HG03025 (cell line): Measurements from ENCODE around the gene SPTAN1.
A peak's percentile ranks its signal among the peaks of the same experiment; 100 is the strongest.
"Not testable (repeated sequence)": the region's sequence is repeated elsewhere in the genome, so short reads cannot be mapped to it uniquely, and the experiment has no call there.

Source experiments
- ATAC-seq: cut with Tn5 transposase; IDR thresholded peaks from one replicate; pipeline ENCODE4 v1.9.1; 2021; ENCODE audit warnings: mild to moderate bottlenecking, moderate library complexity; ENCODE audit not compliant: unreplicated experiment, low FRiP score

The SPTAN1 gene

GRCh38 chr9:128656416-128657343, 104.3 kb downstream of the SPTAN1 start, which contains the start of gene DYNC2I2:
Gene DYNC2I2, minus strand, starts transcription at chr9:128656847. Its CDS starts 121 bp downstream, at chr9:128656726.
- peak; percentile 68 for ATAC-seq

- ATAC-seq = no peak
These were observed 104.9 kb downstream of the SPTAN1 start for GRCh38 chr9:128657344-128657704.

GRCh38 chr9:128657796-128658195, 105.4 kb downstream of the SPTAN1 start:
- no peak for ATAC-seq

GRCh38 chr9:128666481-128666941, 114.1 kb downstream of the SPTAN1 start:
- not testable (repeated sequence) for ATAC-seq

- ATAC-seq = no peak
These were observed 117.4 kb downstream of the SPTAN1 start for GRCh38 chr9:128669786-128670185.

- ATAC-seq = no peak
These were observed 123.0 kb downstream of the SPTAN1 start for GRCh38 chr9:128675382-128675781.

GRCh38 chr9:128677794-128678193, 125.4 kb downstream of the SPTAN1 start:
- ATAC-seq = no peak
